A549 (cell line): ENCODE data around the gene ABCB1. TPM values are rescaled to one million over a fixed set of nuclear protein-coding genes. Genes with fewer than 3 reads are reported as not detected.

Experiments used
- ATAC-seq, 2 experiments: fragments of 200-7000 bp in 1 of 2; fragments of >200 bp in 1 of 2; cut with Nextera tagmentation in 1 of 2; cut with Tn5 transposase in 1 of 2; 3 replicates each; pipeline versions ENCODE4 v1.8.0 to v1.9.1; 2018 to 2020; ENCODE audit warnings: mild to moderate bottlenecking in 1 of 2, moderate library complexity in 1 of 2
- CTCF ChIA-PET: fragments of 300-600 bp; sonication (Branson Sonifier 250); formaldehyde crosslinking; extraction: SDS; loops from one replicate; lab custom pipeline; 2021; ENCODE audit warnings: antibody characterized with exemption, inconsistent platforms; lab: Yijun Ruan, JAX
- POLR2A ChIA-PET: fragments of 350-600 bp; formaldehyde crosslinking; extraction: SDS; loops from one replicate; lab custom pipeline; 2021; ENCODE audit warnings: antibody characterized with exemption, inconsistent platforms; lab: Yijun Ruan, JAX
- DNase-seq, 2 experiments: peaks; one replicate each; pipeline versions ENCODE4 v3.0.0 to v3.0.0-alpha.2; 2011 to 2016; ENCODE audit warnings: low read depth in 1 of 2, low spot score in 1 of 2
- FAIRE-seq: peaks from 2 replicates; lab custom pipeline; 2011; peaks lifted over from hg19 to GRCh38; lab: Jason Lieb, UNC
- H3K27ac ChIP-seq, 2 experiments: fragments of >200 bp; sonication (Bioruptor Twin); formaldehyde crosslinking; 3 replicates each; pipeline ENCODE4 v1.5.1; 2016 to 2017
- H3K4me1 ChIP-seq: fragments of >200 bp; sonication (Bioruptor Twin); formaldehyde crosslinking; 3 replicates; pipeline ENCODE4 v1.6.1; 2016
- H3K4me2 ChIP-seq: fragments of >200 bp; sonication (Bioruptor Twin); formaldehyde crosslinking; 3 replicates; pipeline ENCODE4 v1.6.1; 2016
- H3K4me3 ChIP-seq: fragments of >200 bp; sonication (Bioruptor Twin); formaldehyde crosslinking; 3 replicates; pipeline ENCODE4 v1.5.1; 2016
- H3K9me3 ChIP-seq: fragments of >200 bp; sonication (Bioruptor Twin); formaldehyde crosslinking; 3 replicates; pipeline ENCODE4 v1.6.1; 2016
- CBX2 ChIP-seq: fragments of 200-600 bp; sonication (generic); IDR thresholded peaks from 2 replicates; pipeline ENCODE4 v1.6.1; 2016; ENCODE audit warnings: low read depth, mild to moderate bottlenecking, borderline replicate concordance
- CBX8 ChIP-seq: fragments of 200-600 bp; sonication (generic); IDR thresholded peaks from 2 replicates; pipeline ENCODE4 v1.6.1; 2016
- CHD2 ChIP-seq: fragments of 150-350 bp; IDR thresholded peaks from 2 replicates; pipeline ENCODE4 v1.6.1; 2014; ENCODE audit warnings: low read length; ENCODE audit not compliant: partially characterized antibody
- CHD4 ChIP-seq: fragments of 200-600 bp; sonication (generic); IDR thresholded peaks from 2 replicates; pipeline ENCODE4 v1.6.1; 2016; ENCODE audit warnings: antibody characterized with exemption, mild to moderate bottlenecking, borderline replicate concordance
- EP300 ChIP-seq, 2 experiments: fragments of >200 bp; sonication (Bioruptor Twin); formaldehyde crosslinking; IDR thresholded peaks; 2 replicates in 1 of 2; 3 replicates in 1 of 2; pipeline ENCODE4 v1.6.1; 2016 to 2017
- FOXS1 ChIP-seq: fragments of 250-450 bp; sonication (Bioruptor Pico); IDR thresholded peaks from 2 replicates; pipeline ENCODE4 v1.5.0; 2020; ENCODE audit warnings: mild to moderate bottlenecking, moderate library complexity
- HEYL ChIP-seq: fragments of 250-450 bp; sonication (Bioruptor Pico); IDR thresholded peaks from 2 replicates; pipeline ENCODE4 v1.8.0; 2021; ENCODE audit warnings: mild to moderate bottlenecking, moderate library complexity
- HOXA7 ChIP-seq: fragments of 250-450 bp; sonication (Bioruptor Pico); IDR thresholded peaks from 2 replicates; pipeline ENCODE4 v1.5.0; 2020; ENCODE audit warnings: mild to moderate bottlenecking, moderate library complexity
- HOXB5 ChIP-seq: fragments of 250-450 bp; sonication (Bioruptor Pico); IDR thresholded peaks from 2 replicates; pipeline ENCODE4 v1.5.0; 2020; ENCODE audit warnings: mild to moderate bottlenecking, moderate library complexity
- JUN ChIP-seq, 2 experiments: fragments of >200 bp; sonication (Bioruptor Twin); formaldehyde crosslinking; IDR thresholded peaks; 2 replicates in 1 of 2; 3 replicates in 1 of 2; pipeline ENCODE4 v1.6.1; 2016 to 2017
- JUNB ChIP-seq: fragments of >200 bp; sonication (Bioruptor Twin); formaldehyde crosslinking; IDR thresholded peaks from 2 replicates; pipeline ENCODE4 v1.6.1; 2016
- MAZ ChIP-seq: fragments of 150-350 bp; IDR thresholded peaks from 2 replicates; pipeline ENCODE4 v1.6.1; 2014; ENCODE audit warnings: antibody characterized with exemption, low read depth, low read length, borderline replicate concordance
- NFE2L2 ChIP-seq: fragments of 150-350 bp; conservative IDR thresholded peaks from 2 replicates; pipeline ENCODE4 v1.6.1; 2014; ENCODE audit warnings: low read length
- NPAS2 ChIP-seq: fragments of 250-450 bp; sonication (Bioruptor Pico); IDR thresholded peaks from 2 replicates; pipeline ENCODE4 v1.8.0; 2022; ENCODE audit warnings: mild to moderate bottlenecking, moderate library complexity, borderline replicate concordance
- NR3C1 ChIP-seq: fragments of >200 bp; sonication (Bioruptor Twin); formaldehyde crosslinking; IDR thresholded peaks from 3 replicates; pipeline ENCODE4 v1.6.1; 2017
- POLR2A ChIP-seq: IDR thresholded peaks from 2 replicates; pipeline ENCODE4 v1.6.1; 2012; ENCODE audit warnings: mild to moderate bottlenecking, low read length
- RCOR1 ChIP-seq: fragments of 150-350 bp; IDR thresholded peaks from 2 replicates; pipeline ENCODE4 v1.6.1; 2014; ENCODE audit warnings: antibody characterized with exemption, low read length, low read depth
- SMC3 ChIP-seq: fragments of >200 bp; sonication (Bioruptor Twin); formaldehyde crosslinking; IDR thresholded peaks from 3 replicates; pipeline ENCODE4 v1.6.1; 2018; ENCODE audit warnings: inconsistent platforms
- SREBF2 ChIP-seq: fragments of 450-650 bp; IDR thresholded peaks from 2 replicates; pipeline ENCODE4 v1.6.1; 2014; ENCODE audit warnings: mild to moderate bottlenecking, moderate library complexity
- ZC3H11A ChIP-seq: fragments of 450-650 bp; IDR thresholded peaks from 2 replicates; pipeline ENCODE4 v1.6.1; 2014; ENCODE audit warnings: antibody characterized with exemption, mild to moderate bottlenecking
- ZNF302 ChIP-seq: fragments of 250-450 bp; sonication (Bioruptor Pico); IDR thresholded peaks from 2 replicates; pipeline ENCODE4 v1.9.0; 2021; ENCODE audit warnings: inconsistent platforms, mild to moderate bottlenecking, moderate library complexity
- WGBS: methylation state at CpG from one replicate; pipeline ENCODE4 v1.1.6; 2017; ENCODE audit errors: missing lambda C conversion rate; 5-methylcytosine and 5-hydroxymethylcytosine counted together
- polyA plus RNA-seq, 4 experiments: library from polyadenylated mRNA; depleted of rRNA in 3 of 4; stranded (reverse); fragments of >200 nt; fragmentation: RNase III in 1 of 4; extraction: RNeasy Plus Mini Kit Qiagen cat#74134 plus additional on column Dnase treatment in 1 of 4; gene quantifications; 2 replicates in 3 of 4; 3 replicates in 1 of 4; pipeline ENCODE4 v1.2.3, GENCODE V29; 2011 to 2017
- TF ChIP-seq, protein P1 (sequence below): fragments of 200-600 bp; sonication (generic); IDR thresholded peaks from 2 replicates; pipeline ENCODE4 v1.6.1; 2016; ENCODE audit warnings: antibody characterized with exemption, mild to moderate bottlenecking, moderate library complexity
- TF ChIP-seq, protein P2 (sequence below): IDR thresholded peaks from 2 replicates; pipeline ENCODE4 v1.6.1; 2012; ENCODE audit warnings: low read depth, borderline replicate concordance
- TF ChIP-seq, protein P3 (sequence below): fragments of >200 bp; sonication (Bioruptor Twin); formaldehyde crosslinking; IDR thresholded peaks from 2 replicates; pipeline ENCODE4 v1.6.1; 2016

ABCB1 gene
- polyA plus RNA-seq, 2 of the 4 experiments (the other 2 are of a cell fraction): 0.05 TPM; not detected in 1

DNA sequence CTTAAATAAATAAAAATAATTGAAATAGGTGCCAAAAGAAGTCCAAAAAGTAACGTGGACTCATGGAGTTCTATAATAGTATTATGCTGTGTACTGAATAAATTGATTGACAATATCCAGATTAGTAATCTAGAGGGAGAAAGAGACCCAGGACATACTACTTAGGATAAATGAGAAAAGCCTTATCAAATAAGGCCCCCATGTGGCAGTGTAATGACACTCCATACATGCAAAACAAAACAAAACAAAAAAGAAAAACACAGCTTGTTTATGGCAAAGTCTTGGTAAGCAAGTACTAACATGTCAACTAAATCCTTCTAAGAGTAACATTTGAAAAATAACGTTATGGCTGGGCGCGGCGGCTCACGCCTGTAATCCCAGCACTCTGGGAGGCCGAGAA is 23.9 kb upstream of the ABCB1 start (continued):
- no peak for TF ChIP-seq NPAS2 (CRISPR knock-in tag)
- TF ChIP-seq FOXS1 (CRISPR knock-in tag): no peak
- no peak for TF ChIP-seq HOXB5 (CRISPR knock-in tag)
- no peak for TF ChIP-seq CBX8

DNA sequence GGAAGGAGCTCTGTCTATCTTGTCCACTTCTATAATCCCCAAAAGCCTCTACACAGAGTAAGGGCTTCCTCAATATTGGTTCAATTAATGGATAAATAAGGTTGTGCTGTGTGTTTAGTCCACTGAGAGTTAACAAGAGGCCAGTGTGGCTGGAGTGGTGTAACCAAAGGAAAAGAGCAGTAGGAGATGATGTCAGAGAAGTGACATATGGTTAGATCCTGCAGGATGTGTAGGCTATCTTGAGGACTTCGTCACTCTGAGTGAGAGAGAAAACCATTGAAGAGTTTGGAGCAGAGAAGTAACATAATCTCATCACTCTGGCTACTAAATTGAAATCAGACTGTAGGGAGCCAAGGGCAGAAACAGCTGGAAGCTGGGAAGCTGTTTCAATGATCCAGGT is 14.5 kb upstream of the ABCB1 start:
- POLR2A ChIA-PET: no interaction called here
- H3K27ac ChIP-seq: no peak overlapping the region
- FAIRE-seq (no peak), DNase-seq (no peak)
- TF ChIP-seq, protein P1, sequence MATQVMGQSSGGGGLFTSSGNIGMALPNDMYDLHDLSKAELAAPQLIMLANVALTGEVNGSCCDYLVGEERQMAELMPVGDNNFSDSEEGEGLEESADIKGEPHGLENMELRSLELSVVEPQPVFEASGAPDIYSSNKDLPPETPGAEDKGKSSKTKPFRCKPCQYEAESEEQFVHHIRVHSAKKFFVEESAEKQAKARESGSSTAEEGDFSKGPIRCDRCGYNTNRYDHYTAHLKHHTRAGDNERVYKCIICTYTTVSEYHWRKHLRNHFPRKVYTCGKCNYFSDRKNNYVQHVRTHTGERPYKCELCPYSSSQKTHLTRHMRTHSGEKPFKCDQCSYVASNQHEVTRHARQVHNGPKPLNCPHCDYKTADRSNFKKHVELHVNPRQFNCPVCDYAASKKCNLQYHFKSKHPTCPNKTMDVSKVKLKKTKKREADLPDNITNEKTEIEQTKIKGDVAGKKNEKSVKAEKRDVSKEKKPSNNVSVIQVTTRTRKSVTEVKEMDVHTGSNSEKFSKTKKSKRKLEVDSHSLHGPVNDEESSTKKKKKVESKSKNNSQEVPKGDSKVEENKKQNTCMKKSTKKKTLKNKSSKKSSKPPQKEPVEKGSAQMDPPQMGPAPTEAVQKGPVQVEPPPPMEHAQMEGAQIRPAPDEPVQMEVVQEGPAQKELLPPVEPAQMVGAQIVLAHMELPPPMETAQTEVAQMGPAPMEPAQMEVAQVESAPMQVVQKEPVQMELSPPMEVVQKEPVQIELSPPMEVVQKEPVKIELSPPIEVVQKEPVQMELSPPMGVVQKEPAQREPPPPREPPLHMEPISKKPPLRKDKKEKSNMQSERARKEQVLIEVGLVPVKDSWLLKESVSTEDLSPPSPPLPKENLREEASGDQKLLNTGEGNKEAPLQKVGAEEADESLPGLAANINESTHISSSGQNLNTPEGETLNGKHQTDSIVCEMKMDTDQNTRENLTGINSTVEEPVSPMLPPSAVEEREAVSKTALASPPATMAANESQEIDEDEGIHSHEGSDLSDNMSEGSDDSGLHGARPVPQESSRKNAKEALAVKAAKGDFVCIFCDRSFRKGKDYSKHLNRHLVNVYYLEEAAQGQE: no peak
- TF ChIP-seq JUNB (no peak), CHD4 (no peak), SMC3 (no peak), SREBF2 (no peak), RCOR1 (no peak), HEYL (no peak), MAZ (no peak), EP300 (IDR thresholded peaks at IDR 0.05) (no peak), ZC3H11A (no peak), POLR2A (no peak), FOXS1 (CRISPR knock-in tag) (no peak), CBX2 (no peak), NFE2L2 (no peak), JUN (IDR thresholded peaks at IDR 0.05) (no peak), ZNF302 (CRISPR knock-in tag) (no peak)
- TF ChIP-seq, protein P2, sequence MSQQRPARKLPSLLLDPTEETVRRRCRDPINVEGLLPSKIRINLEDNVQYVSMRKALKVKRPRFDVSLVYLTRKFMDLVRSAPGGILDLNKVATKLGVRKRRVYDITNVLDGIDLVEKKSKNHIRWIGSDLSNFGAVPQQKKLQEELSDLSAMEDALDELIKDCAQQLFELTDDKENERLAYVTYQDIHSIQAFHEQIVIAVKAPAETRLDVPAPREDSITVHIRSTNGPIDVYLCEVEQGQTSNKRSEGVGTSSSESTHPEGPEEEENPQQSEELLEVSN: no peak
- TF ChIP-seq, protein P3, sequence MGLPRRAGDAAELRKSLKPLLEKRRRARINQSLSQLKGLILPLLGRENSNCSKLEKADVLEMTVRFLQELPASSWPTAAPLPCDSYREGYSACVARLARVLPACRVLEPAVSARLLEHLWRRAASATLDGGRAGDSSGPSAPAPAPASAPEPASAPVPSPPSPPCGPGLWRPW: no peak
- TF ChIP-seq, all 56 proteins: peak for 0
- no peak for ATAC-seq
- Histone ChIP-seq H3K4me2 (no peak overlapping the region), H3K4me1 (no peaks in the 10 kb centered on the region), H3K9me3 (no peaks in the 10 kb centered on the region), H3K4me3 (no peak overlapping the region)
- CTCF ChIA-PET: no interaction called here
- 0% methylated on average over 1 of the region's 1 CpG for WGBS

DNA sequence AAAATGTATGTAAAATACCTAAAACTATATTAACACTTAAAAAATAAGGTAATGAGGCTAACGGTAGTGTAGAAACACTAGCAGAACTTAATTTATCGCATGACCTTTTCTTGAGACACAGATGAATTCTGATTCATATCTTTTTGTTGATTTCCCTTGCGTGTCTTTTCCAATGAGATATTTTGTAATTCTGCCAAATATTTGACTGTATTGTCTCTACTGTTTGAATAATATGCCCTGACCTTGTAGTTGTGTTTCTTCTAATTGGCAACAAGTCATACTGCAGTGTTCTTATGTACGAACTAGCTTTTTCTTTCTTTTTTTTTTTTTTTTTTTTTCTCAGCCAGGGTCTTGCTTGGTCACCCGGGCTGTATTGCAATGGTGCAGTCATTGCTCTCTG is 9.2 kb upstream of the ABCB1 start:
- H3K4me2 ChIP-seq: no peak overlapping the region
- H3K9me3 ChIP-seq: no peaks in the 10 kb centered on the region
- ATAC-seq: no peak
- POLR2A ChIA-PET: no interaction called here
- H3K4me1 ChIP-seq: no peaks in the 10 kb centered on the region
- CTCF ChIA-PET: no interaction called here
- no peak overlapping the region for H3K27ac ChIP-seq
- H3K4me3 ChIP-seq: no peak overlapping the region
- FAIRE-seq: no peak
- WGBS: 25% methylated on average over 5 of the region's 5 CpGs
- no peak for DNase-seq
- TF ChIP-seq CHD2 (no peak), HOXA7 (CRISPR knock-in tag) (no peak), NR3C1 (no peak)
